Endodermal cell (in vitro differentiated cells): Measurements from ENCODE around the gene SPINK13. TPM values are rescaled to one million over a fixed set of nuclear protein-coding genes. Genes with fewer than 3 reads are reported as not detected.

Source experiments
- DNase-seq: peaks from one replicate; pipeline ENCODE4 v3.0.0-alpha.2; 2017
- H3K27ac ChIP-seq: 2 replicates; pipeline ENCODE4 v1.5.1; 2013; ENCODE audit warnings: mild to moderate bottlenecking, low read depth, low read length, moderate library complexity
- H3K27me3 ChIP-seq: 2 replicates; pipeline ENCODE4 v1.6.1; 2013; ENCODE audit warnings: mild to moderate bottlenecking, low read length, moderate library complexity; ENCODE audit not compliant: insufficient read depth, control insufficient read depth, poor library complexity, severe bottlenecking
- H3K36me3 ChIP-seq: 2 replicates; pipeline ENCODE4 v1.7.0; 2013; ENCODE audit warnings: mild to moderate bottlenecking, low read length, moderate library complexity; ENCODE audit not compliant: control insufficient read depth, insufficient read depth
- H3K4me1 ChIP-seq: one replicate; pipeline ENCODE4 v1.7.0; 2013; ENCODE audit warnings: low read length; ENCODE audit not compliant: control insufficient read depth, insufficient read depth
- H3K4me3 ChIP-seq: 2 replicates; pipeline ENCODE4 v1.5.1; 2013; ENCODE audit warnings: mild to moderate bottlenecking, low read length, moderate library complexity
- H3K9ac ChIP-seq: 2 replicates; pipeline ENCODE4 v1.6.1; 2013; ENCODE audit warnings: mild to moderate bottlenecking, low read length, moderate library complexity; ENCODE audit not compliant: poor library complexity, severe bottlenecking; ENCODE audit errors: extremely low read depth
- H3K9me3 ChIP-seq: 2 replicates; pipeline ENCODE4 v1.6.1; 2013; ENCODE audit warnings: mild to moderate bottlenecking, low read length, moderate library complexity; ENCODE audit not compliant: control insufficient read depth
- H3K27ac Mint-ChIP-seq: 2 replicates; pipeline ENCODE4 v1.8.0; 2020; ENCODE audit warnings: mixed read lengths
- H3K27me3 Mint-ChIP-seq: 2 replicates; pipeline ENCODE4 v1.8.0; 2021; ENCODE audit warnings: mild to moderate bottlenecking, mixed read lengths; ENCODE audit not compliant: insufficient read depth
- H3K36me3 Mint-ChIP-seq: 2 replicates; pipeline ENCODE4 v1.8.0; 2020; ENCODE audit warnings: low read depth, mixed read lengths
- H3K4me1 Mint-ChIP-seq: 2 replicates; pipeline ENCODE4 v1.8.0; 2020; ENCODE audit warnings: mixed read lengths
- H3K4me3 Mint-ChIP-seq: 2 replicates; pipeline ENCODE4 v1.8.0; 2020; ENCODE audit warnings: mild to moderate bottlenecking, moderate library complexity, mixed read lengths
- H3K9me3 Mint-ChIP-seq: 2 replicates; pipeline ENCODE4 v1.8.0; 2020; ENCODE audit warnings: mild to moderate bottlenecking, mixed read lengths
- CTCF ChIP-seq: fragments of 200-600 bp; sonication (generic); conservative IDR thresholded peaks from 2 replicates; pipeline ENCODE4 v1.5.0; 2021; ENCODE audit warnings: antibody characterized with exemption, mild to moderate bottlenecking
- WGBS, 2 experiments: methylation state at CpG; one replicate each; pipeline versions ENCODE4 v1.1.5 to v1.1.7; 2013; ENCODE audit warnings: missing lambda C conversion rate in 2 of 2, mixed read lengths in 1 of 2; ENCODE audit not compliant: insufficient coverage in 1 of 2, insufficient read length in 1 of 2; 5-methylcytosine and 5-hydroxymethylcytosine counted together
- total RNA-seq, 2 donors: library from RNA; stranded (reverse); fragmentation: NEBNext Ultra II Directional in 1 of 2; extraction: Animal tissue kit (Norgen Biotek cat#: 25700) in 1 of 2; gene quantifications; 2 replicates in 1 of 2; 3 replicates in 1 of 2; pipeline ENCODE4 v1.2.1, GENCODE V29; 2021

The SPINK13 gene
- total RNA-seq, 2 donors from 2014 or later = not detected

GRCh38 chr5:148228392-148228984 is 40.1 kb upstream of the SPINK13 start:
- H3K27ac ChIP-seq = no peak overlapping the region
- H3K9me3 ChIP-seq = no peaks in the 10 kb centered on the region
- H3K9ac ChIP-seq = no peak overlapping the region
- H3K36me3 Mint-ChIP-seq = no peaks in the 10 kb centered on the region
- H3K27me3 ChIP-seq = peaks cover 6% of the 10 kb centered on the region
- no peak overlapping the region for H3K27ac Mint-ChIP-seq
- H3K4me1 ChIP-seq = no peaks in the 10 kb centered on the region
- H3K9me3 Mint-ChIP-seq = peaks cover 9% of the 10 kb centered on the region
- H3K36me3 ChIP-seq = no peaks in the 10 kb centered on the region
- no peak overlapping the region for H3K4me3 ChIP-seq
- TF ChIP-seq CTCF = no peak
- H3K4me3 Mint-ChIP-seq = no peak overlapping the region
- WGBS, 2 experiments = 89 to 93% methylated on average over 3 of the region's 3 CpGs
- H3K4me1 Mint-ChIP-seq = no peaks in the 10 kb centered on the region
- DNase-seq = no peak
- no peaks in the 10 kb centered on the region for H3K27me3 Mint-ChIP-seq

GRCh38 chr5:148229840-148230239 is 38.8 kb upstream of the SPINK13 start:
- Mint-ChIP-seq H3K27ac (no peak overlapping the region), H3K36me3 (no peaks in the 10 kb centered on the region), H3K27me3 (no peaks in the 10 kb centered on the region), H3K4me3 (peak overlapping the region; percentile 62), H3K9me3 (peaks cover 9% of the 10 kb centered on the region), H3K4me1 (no peaks in the 10 kb centered on the region)
- Histone ChIP-seq H3K9me3 (no peaks in the 10 kb centered on the region), H3K4me3 (no peak overlapping the region), H3K27me3 (no peaks in the 10 kb centered on the region), H3K27ac (no peak overlapping the region), H3K36me3 (no peaks in the 10 kb centered on the region), H3K9ac (no peak overlapping the region), H3K4me1 (no peaks in the 10 kb centered on the region)
- TF ChIP-seq CTCF = no peak
- no peak for DNase-seq

GRCh38 chr5:148230240-148230639 is 38.4 kb upstream of the SPINK13 start:
- Histone ChIP-seq H3K9me3 (no peaks in the 10 kb centered on the region), H3K9ac (no peak overlapping the region), H3K27ac (no peak overlapping the region), H3K4me1 (no peaks in the 10 kb centered on the region), H3K36me3 (no peaks in the 10 kb centered on the region), H3K27me3 (no peaks in the 10 kb centered on the region), H3K4me3 (no peak overlapping the region)
- Mint-ChIP-seq H3K36me3 (no peaks in the 10 kb centered on the region), H3K4me3 (peak overlapping the region; percentile 62), H3K4me1 (no peaks in the 10 kb centered on the region), H3K27me3 (no peaks in the 10 kb centered on the region), H3K9me3 (peaks cover 9% of the 10 kb centered on the region), H3K27ac (peak overlapping the region; percentile 95)
- 88 to 100% methylated on average over 5 to 6 of the region's 7 CpGs for WGBS, 2 experiments
- no peak for DNase-seq
- TF ChIP-seq CTCF = no peak
